Body of pancreas (tissue), 4 donors: ENCODE data around the gene CD244. TPM values are rescaled to one million over a fixed set of nuclear protein-coding genes. Genes with fewer than 3 reads are reported as not detected.

Experiments
- ATAC-seq: fragments of 150-250 bp; one replicate; pipeline ENCODE4 v1.9.1; 2016
- DNase-seq, 4 donors: peaks; one replicate each; pipeline ENCODE4 v3.0.0-alpha.2; 2019
- H3K27ac ChIP-seq, 4 donors: fragments of 200-600 bp; sonication (generic); 1 replicate in 3 of 4; 2 replicates in 1 of 4; pipeline versions ENCODE4 v1.5.1 to v1.6.1; 2016 to 2019; ENCODE audit warnings: mild to moderate bottlenecking in 1 of 4, mixed read lengths in 1 of 4, moderate library complexity in 1 of 4
- H3K27me3 ChIP-seq, 2 donors: fragments of 200-600 bp; sonication (generic); one replicate each; pipeline ENCODE4 v1.6.0; 2016; ENCODE audit warnings: mild to moderate bottlenecking in 1 of 2
- H3K36me3 ChIP-seq, 2 donors: fragments of 200-600 bp; sonication (generic); replicated peaks in 1 of 2; 2 replicates each; pipeline ENCODE4 v1.5.1; 2016; ENCODE audit warnings: low read depth in 2 of 2; ENCODE audit not compliant: insufficient read depth in 1 of 2
- H3K4me1 ChIP-seq: fragments of 200-600 bp; sonication (generic); one replicate; pipeline ENCODE4 v1.6.0; 2016
- H3K4me3 ChIP-seq, 2 donors: fragments of 200-600 bp; sonication (generic); 1 replicate in 1 of 2; 2 replicates in 1 of 2; pipeline ENCODE4 v1.5.1; 2016 to 2019
- H3K9me3 ChIP-seq, 3 donors: fragments of 200-600 bp; sonication (generic); 1 replicate in 2 of 3; 2 replicates in 1 of 3; pipeline ENCODE4 v1.5.1; 2016
- POLR2A ChIP-seq, 3 donors: fragments of 450-650 bp; IDR thresholded peaks; one replicate each; pipeline ENCODE4 v1.6.1; 2016; ENCODE audit warnings: antibody characterized with exemption in 3 of 3, mild to moderate bottlenecking in 2 of 3
- WGBS, 2 donors: methylation state at CpG; one replicate each; pipeline ENCODE4 v1.1.5; 2017; 5-methylcytosine and 5-hydroxymethylcytosine counted together
- intact Hi-C: fragments of 100-400 bp; cut with DNase I; formaldehyde crosslinking; loops from one replicate; pipeline ENCODE4 v1.15.1; 2023
- total RNA-seq, 2 donors: library from RNA; depleted of rRNA; stranded (reverse); fragments of >200 nt; gene quantifications; one replicate each; pipeline ENCODE4 v1.1.0, GENCODE V29; 2016
- TF ChIP-seq, protein P1 (sequence below), 7 experiments: fragments of 450-650 bp in 4 of 7; fragments of 200-600 bp in 3 of 7; sonication (generic) in 3 of 7; IDR thresholded peaks; one replicate each; pipeline ENCODE4 v1.5.1; 2016 to 2019; ENCODE audit warnings: antibody characterized with exemption in 7 of 7

The CD244 gene
- total RNA-seq, 2 donors from 2014 or later: 0.33 to 1.8 TPM

DNA sequence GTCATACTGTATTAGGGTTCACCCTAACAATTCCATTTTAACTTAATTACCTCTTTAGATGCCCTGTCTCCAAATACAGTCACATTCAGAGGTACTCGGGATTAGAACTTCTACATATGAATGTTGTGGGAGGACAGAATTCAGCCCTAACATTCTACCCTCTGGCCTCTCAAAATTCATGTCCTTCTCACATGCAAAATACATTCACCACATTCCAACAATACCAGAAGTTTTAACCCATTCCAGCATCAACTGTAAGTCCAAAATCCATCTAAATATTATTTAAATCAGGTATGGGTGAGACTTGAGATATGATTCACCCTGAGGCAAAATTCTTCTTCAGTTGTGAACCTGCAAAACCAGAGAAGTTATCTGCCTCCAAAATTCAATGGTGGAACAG, 52.2 kb downstream of the CD244 start:
- no peaks in the 10 kb centered on the region for H3K27me3 ChIP-seq
- intact Hi-C loops: no loop called here
- no peak for TF ChIP-seq POLR2A (IDR thresholded peaks at IDR 0.05)
- TF ChIP-seq, protein P1, sequence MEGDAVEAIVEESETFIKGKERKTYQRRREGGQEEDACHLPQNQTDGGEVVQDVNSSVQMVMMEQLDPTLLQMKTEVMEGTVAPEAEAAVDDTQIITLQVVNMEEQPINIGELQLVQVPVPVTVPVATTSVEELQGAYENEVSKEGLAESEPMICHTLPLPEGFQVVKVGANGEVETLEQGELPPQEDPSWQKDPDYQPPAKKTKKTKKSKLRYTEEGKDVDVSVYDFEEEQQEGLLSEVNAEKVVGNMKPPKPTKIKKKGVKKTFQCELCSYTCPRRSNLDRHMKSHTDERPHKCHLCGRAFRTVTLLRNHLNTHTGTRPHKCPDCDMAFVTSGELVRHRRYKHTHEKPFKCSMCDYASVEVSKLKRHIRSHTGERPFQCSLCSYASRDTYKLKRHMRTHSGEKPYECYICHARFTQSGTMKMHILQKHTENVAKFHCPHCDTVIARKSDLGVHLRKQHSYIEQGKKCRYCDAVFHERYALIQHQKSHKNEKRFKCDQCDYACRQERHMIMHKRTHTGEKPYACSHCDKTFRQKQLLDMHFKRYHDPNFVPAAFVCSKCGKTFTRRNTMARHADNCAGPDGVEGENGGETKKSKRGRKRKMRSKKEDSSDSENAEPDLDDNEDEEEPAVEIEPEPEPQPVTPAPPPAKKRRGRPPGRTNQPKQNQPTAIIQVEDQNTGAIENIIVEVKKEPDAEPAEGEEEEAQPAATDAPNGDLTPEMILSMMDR (IDR thresholded peaks at IDR 0.05): no peak
- no peak for ATAC-seq
- no peak for DNase-seq
- no peaks in the 10 kb centered on the region for H3K9me3 ChIP-seq
- H3K27ac ChIP-seq: no peak overlapping the region
- 59 to 63% methylated on average over 1 of the region's 1 CpG for whole genome bisulfite sequencing, 2 donors
- no peak overlapping the region for H3K4me3 ChIP-seq
- no peaks in the 10 kb centered on the region for H3K36me3 ChIP-seq
- no peaks in the 10 kb centered on the region for H3K4me1 ChIP-seq

DNA sequence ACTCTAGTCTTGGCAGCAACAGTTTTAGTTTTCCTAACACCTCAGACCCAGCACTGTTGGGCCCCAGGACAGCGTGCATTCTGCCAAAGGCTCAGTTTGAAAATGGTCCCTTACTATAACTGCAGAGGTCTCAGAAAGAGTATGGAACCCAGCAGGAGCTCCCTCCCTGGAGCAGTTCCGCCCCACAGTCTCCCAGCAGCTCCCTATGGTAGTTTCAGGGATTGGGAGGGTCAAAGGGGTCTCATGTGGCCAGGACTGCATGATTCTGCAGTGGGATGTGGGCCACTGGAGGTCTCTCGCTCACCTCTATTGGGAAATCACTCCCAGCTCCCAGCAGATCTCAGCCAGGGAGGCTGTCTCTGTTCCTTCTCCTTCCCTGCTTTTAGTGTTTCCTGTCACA, 54.4 kb downstream of the CD244 start:
- no peak for DNase-seq
- no peak for ATAC-seq
- H3K9me3 ChIP-seq: no peaks in the 10 kb centered on the region
- H3K36me3 ChIP-seq: no peaks in the 10 kb centered on the region
- no peaks in the 10 kb centered on the region for H3K4me1 ChIP-seq
- TF ChIP-seq, protein P1 (IDR thresholded peaks at IDR 0.05): no peak
- no peaks in the 10 kb centered on the region for H3K27me3 ChIP-seq
- H3K4me3 ChIP-seq: no peak overlapping the region
- WGBS, 2 donors: 91 to 93% methylated on average over 3 of the region's 3 CpGs
- H3K27ac ChIP-seq: no peak overlapping the region
- intact Hi-C loops: no loop called here

DNA sequence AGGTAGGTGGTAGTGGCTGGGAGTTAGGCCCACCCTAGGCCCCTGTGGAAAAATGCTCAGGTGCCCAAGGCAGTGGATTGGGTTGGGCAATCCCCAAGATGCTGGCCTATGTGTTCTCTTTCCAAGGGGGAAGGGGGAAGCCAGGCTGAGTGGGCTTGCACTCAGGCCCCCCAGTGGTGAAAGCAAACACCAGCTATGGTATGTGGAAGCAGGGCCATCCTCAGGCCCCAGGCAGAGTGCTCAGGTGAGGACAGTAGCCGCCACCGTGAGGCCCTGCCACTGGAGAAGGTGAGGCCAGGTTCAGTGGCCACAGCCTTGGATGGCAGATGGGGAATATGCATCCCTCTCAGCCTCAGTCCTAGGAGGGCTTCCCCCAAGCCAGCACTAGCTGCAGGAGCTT, 54.9 kb downstream of the CD244 start:
- intact Hi-C loops: no loop called here
- no peak overlapping the region for H3K27ac ChIP-seq
- no peaks in the 10 kb centered on the region for H3K9me3 ChIP-seq
- H3K27me3 ChIP-seq: no peaks in the 10 kb centered on the region
- H3K36me3 ChIP-seq: no peaks in the 10 kb centered on the region
- 100% methylated on average over 2 of the region's 2 CpGs for WGBS, 2 donors
- H3K4me1 ChIP-seq: no peaks in the 10 kb centered on the region
- H3K4me3 ChIP-seq: no peak overlapping the region
- no peak for DNase-seq
- TF ChIP-seq, protein P1 (IDR thresholded peaks at IDR 0.05): no peak
- no peak for TF ChIP-seq POLR2A (IDR thresholded peaks at IDR 0.05)
- ATAC-seq: no peak

DNA sequence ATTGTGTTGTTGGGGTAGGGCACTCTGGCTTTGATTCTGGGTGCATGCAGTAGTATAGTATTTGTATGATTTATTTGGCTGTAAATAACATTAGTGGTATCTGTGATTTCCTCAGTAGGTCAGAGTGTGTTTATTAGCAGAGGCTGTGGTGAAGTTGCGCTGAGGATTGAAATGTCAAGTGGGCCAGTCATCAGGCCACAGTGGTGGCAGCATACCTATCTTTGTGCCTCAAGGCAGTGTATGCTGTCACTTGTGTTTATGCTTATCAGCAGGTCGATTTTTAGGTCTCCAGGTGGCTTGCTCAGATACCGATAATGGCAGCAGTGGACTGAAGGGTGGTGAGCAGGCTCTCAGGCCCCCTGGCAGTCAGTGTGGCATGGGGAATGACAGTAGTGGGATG, 55.4 kb downstream of the CD244 start:
- H3K4me3 ChIP-seq: no peak overlapping the region
- ATAC-seq (no peak), DNase-seq (no peak)
- intact Hi-C loops: no loop called here
- H3K4me1 ChIP-seq: no peaks in the 10 kb centered on the region
- H3K27me3 ChIP-seq: no peaks in the 10 kb centered on the region
- TF ChIP-seq, protein P1 (IDR thresholded peaks at IDR 0.05): no peak
- no peak for TF ChIP-seq POLR2A (IDR thresholded peaks at IDR 0.05)
- no peaks in the 10 kb centered on the region for H3K36me3 ChIP-seq
- 76 to 100% methylated on average over 1 to 3 of the region's 3 CpGs for WGBS, 2 donors
- H3K27ac ChIP-seq: no peak overlapping the region
- no peaks in the 10 kb centered on the region for H3K9me3 ChIP-seq

DNA sequence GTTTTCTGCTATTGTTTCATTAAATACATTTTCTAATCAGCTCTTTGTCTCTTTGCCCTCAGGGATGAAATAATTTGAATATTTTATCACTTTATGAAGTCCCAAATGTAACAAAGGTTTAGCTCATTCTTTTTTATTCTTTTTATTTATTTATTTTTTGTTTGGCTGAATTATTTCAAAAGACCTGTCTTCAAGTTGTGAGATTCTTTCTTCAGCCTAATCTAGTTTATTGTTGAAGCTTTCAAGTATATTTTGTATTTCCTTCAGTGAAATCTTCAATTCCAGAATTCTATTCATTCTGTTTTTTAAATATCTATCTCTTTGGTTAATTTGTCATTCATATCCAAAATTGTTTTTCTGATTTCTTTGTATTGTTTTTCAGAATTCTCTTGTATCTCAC, 55.9 kb downstream of the CD244 start:
- intact Hi-C loops: no loop called here
- no peak for DNase-seq
- no peak for ATAC-seq

More for the DNA sequence above, 55.9 kb downstream of the CD244 start:
- Histone ChIP-seq H3K4me3 (no peak overlapping the region), H3K27me3 (no peaks in the 10 kb centered on the region), H3K9me3 (no peaks in the 10 kb centered on the region), H3K27ac (no peak overlapping the region), H3K4me1 (no peaks in the 10 kb centered on the region), H3K36me3 (no peaks in the 10 kb centered on the region)
- TF ChIP-seq POLR2A (IDR thresholded peaks at IDR 0.05): no peak
- TF ChIP-seq, protein P1 (IDR thresholded peaks at IDR 0.05): no peak
